Measurements from ENCODE around the gene NFIC.
"Not testable (repeated sequence)": the region's sequence is repeated elsewhere in the genome, so short reads cannot be mapped to it uniquely, and the experiment has no call there.

Gene NFIC

GRCh38 chr19:3387645-3388589 lies 21.5 kb downstream of the NFIC start:
- Histone ChIP-seq H2BK15ac (ENCODE audit: low read depth, poor library complexity, severe bottlenecking) (no peak overlapping the region), H3K9ac (ENCODE audit: low read length) (peak overlapping the region; percentile 51), H3K4ac (ENCODE audit: low read depth in 1 of 2, low read length in 2 of 2) (no peak overlapping the region), H3K36me3 (ENCODE audit: control insufficient read depth in 1 of 2, insufficient read depth in 2 of 2, low read depth in 1 of 2, low read length in 2 of 2) (peaks cover 7 to 33% of the 10 kb centered on the region in 2 experiments), H4K91ac (ENCODE audit: low read length) (peak overlapping the region; percentile 40), H2BK120ac (ENCODE audit: low read depth, low read length) (no peak overlapping the region), H2BK12ac (ENCODE audit: low read length in 2 of 2) (no peak overlapping the region), H4K8ac (ENCODE audit: low read length) (no peak overlapping the region), H2AFZ (ENCODE audit: low read depth, low read length) (no peak overlapping the region), H2BK5ac (ENCODE audit: low read depth, low read length, poor library complexity, severe bottlenecking) (no peak overlapping the region), H2AK5ac (ENCODE audit: low read length, severe bottlenecking) (no peak overlapping the region), H3K4me3 (ENCODE audit: insufficient read depth in 1 of 2, low read depth in 1 of 2, low read length in 2 of 2) (no peak overlapping the region), H3K23ac (ENCODE audit: low read length in 2 of 2) (no peak overlapping the region), H3K18ac (ENCODE audit: low read depth in 1 of 2, low read length in 2 of 2) (no peak overlapping the region), H3K27ac (ENCODE audit: low read length, poor library complexity, severe bottlenecking) (no peak overlapping the region), H3K79me1 (replicated peaks; ENCODE audit: low read length, poor library complexity, severe bottlenecking) (peaks cover 23% of the 10 kb centered on the region), H3K14ac (ENCODE audit: low read length in 2 of 2) (no peak overlapping the region), H3K4me1 (ENCODE audit: control insufficient read depth, insufficient read depth, low read depth, low read length) (peaks cover 36% of the 10 kb centered on the region), H3K27me3 (ENCODE audit: control insufficient read depth in 1 of 2, insufficient read depth in 1 of 2, low read length in 2 of 2) (no peaks in the 10 kb centered on the region), H3K4me2 (ENCODE audit: low read length, poor library complexity, severe bottlenecking) (no peak overlapping the region), H3K9me3 (ENCODE audit: control insufficient read depth, low read length) (no peaks in the 10 kb centered on the region)
- 95% methylated on average over 42 of the region's 42 CpGs for WGBS
- no peak for DNase-seq

GRCh38 chr19:3389446-3389778 lies 23.0 kb downstream of the NFIC start:
- no peak overlapping the region for H3K27ac ChIP-seq (ENCODE audit: low read length, poor library complexity, severe bottlenecking)
- no peak overlapping the region for H2BK120ac ChIP-seq (ENCODE audit: low read depth, low read length)
- peak overlapping the region; percentile 36 for H4K91ac ChIP-seq (ENCODE audit: low read length)
- H3K4me2 ChIP-seq (ENCODE audit: low read length, poor library complexity, severe bottlenecking), result no peak overlapping the region
- H3K4me3 ChIP-seq (ENCODE audit: insufficient read depth in 1 of 2, low read depth in 1 of 2, low read length in 2 of 2), result no peak overlapping the region
- no peak overlapping the region for H3K14ac ChIP-seq (ENCODE audit: low read length in 2 of 2)
- H3K9me3 ChIP-seq (ENCODE audit: control insufficient read depth, low read length), result no peaks in the 10 kb centered on the region
- no peak overlapping the region for H3K9ac ChIP-seq (ENCODE audit: low read length)
- no peak overlapping the region for H2BK12ac ChIP-seq (ENCODE audit: low read length in 2 of 2)
- H3K79me1 ChIP-seq (replicated peaks; ENCODE audit: low read length, poor library complexity, severe bottlenecking), result peaks cover 25% of the 10 kb centered on the region
- no peak overlapping the region for H2BK15ac ChIP-seq (ENCODE audit: low read depth, poor library complexity, severe bottlenecking)
- H2AK5ac ChIP-seq (ENCODE audit: low read length, severe bottlenecking), result no peak overlapping the region
- peak overlapping the region in 1 of 2 experiments; percentile 14 for H3K18ac ChIP-seq (ENCODE audit: low read depth in 1 of 2, low read length in 2 of 2)
- no peak overlapping the region for H4K8ac ChIP-seq (ENCODE audit: low read length)
- no peak overlapping the region for H3K4ac ChIP-seq (ENCODE audit: low read depth in 1 of 2, low read length in 2 of 2)
- DNase-seq, result no peak
- no peaks in the 10 kb centered on the region for H3K27me3 ChIP-seq (ENCODE audit: control insufficient read depth in 1 of 2, insufficient read depth in 1 of 2, low read length in 2 of 2)
- H3K4me1 ChIP-seq (ENCODE audit: control insufficient read depth, insufficient read depth, low read depth, low read length), result peaks cover 29% of the 10 kb centered on the region
- H2AFZ ChIP-seq (ENCODE audit: low read depth, low read length), result no peak overlapping the region
- 88% methylated on average over 9 of the region's 9 CpGs for WGBS
- H3K36me3 ChIP-seq (ENCODE audit: control insufficient read depth in 1 of 2, insufficient read depth in 2 of 2, low read depth in 1 of 2, low read length in 2 of 2), result peaks cover 3 to 25% of the 10 kb centered on the region in 2 experiments
- H3K23ac ChIP-seq (ENCODE audit: low read length in 2 of 2), result no peak overlapping the region
- no peak overlapping the region for H2BK5ac ChIP-seq (ENCODE audit: low read depth, low read length, poor library complexity, severe bottlenecking)

GRCh38 chr19:3389876-3390371 lies 23.5 kb downstream of the NFIC start:
- no peaks in the 10 kb centered on the region for H3K27me3 ChIP-seq (ENCODE audit: control insufficient read depth in 1 of 2, insufficient read depth in 1 of 2, low read length in 2 of 2)
- H2BK12ac ChIP-seq (ENCODE audit: low read length in 2 of 2), result no peak overlapping the region
- peak overlapping the region; percentile 66 for H4K8ac ChIP-seq (ENCODE audit: low read length)
- H3K4me2 ChIP-seq (ENCODE audit: low read length, poor library complexity, severe bottlenecking), result no peak overlapping the region
- peaks cover 25% of the 10 kb centered on the region for H3K4me1 ChIP-seq (ENCODE audit: control insufficient read depth, insufficient read depth, low read depth, low read length)
- H3K14ac ChIP-seq (ENCODE audit: low read length in 2 of 2), result no peak overlapping the region
- DNase-seq, result peak; percentile 73
- no peaks in the 10 kb centered on the region for H3K9me3 ChIP-seq (ENCODE audit: control insufficient read depth, low read length)
- no peak overlapping the region for H3K23ac ChIP-seq (ENCODE audit: low read length in 2 of 2)
- H2AK5ac ChIP-seq (ENCODE audit: low read length, severe bottlenecking), result no peak overlapping the region
- H3K4me3 ChIP-seq (ENCODE audit: insufficient read depth in 1 of 2, low read depth in 1 of 2, low read length in 2 of 2), result no peak overlapping the region
- no peak overlapping the region for H2AFZ ChIP-seq (ENCODE audit: low read depth, low read length)
- H4K91ac ChIP-seq (ENCODE audit: low read length), result peak overlapping the region; percentile 34
- peaks cover 30% of the 10 kb centered on the region for H3K79me1 ChIP-seq (replicated peaks; ENCODE audit: low read length, poor library complexity, severe bottlenecking)
- peak overlapping the region; percentile 36 for H2BK15ac ChIP-seq (ENCODE audit: low read depth, poor library complexity, severe bottlenecking)
- 47% methylated on average over 17 of the region's 17 CpGs for WGBS
- H2BK5ac ChIP-seq (ENCODE audit: low read depth, low read length, poor library complexity, severe bottlenecking), result no peak overlapping the region
- no peak overlapping the region for H2BK120ac ChIP-seq (ENCODE audit: low read depth, low read length)
- no peak overlapping the region for H3K27ac ChIP-seq (ENCODE audit: low read length, poor library complexity, severe bottlenecking)
- H3K9ac ChIP-seq (ENCODE audit: low read length), result no peak overlapping the region
- no peak overlapping the region for H3K4ac ChIP-seq (ENCODE audit: low read depth in 1 of 2, low read length in 2 of 2)
- H3K36me3 ChIP-seq (ENCODE audit: control insufficient read depth in 1 of 2, insufficient read depth in 2 of 2, low read depth in 1 of 2, low read length in 2 of 2), result peaks cover 8 to 30% of the 10 kb centered on the region in 2 experiments
- peak overlapping the region; percentile 3 to 60 for H3K18ac ChIP-seq (ENCODE audit: low read depth in 1 of 2, low read length in 2 of 2)

- 95% methylated on average over 9 of the region's 9 CpGs for WGBS
- Histone ChIP-seq H3K36me3 (ENCODE audit: control insufficient read depth in 1 of 2, insufficient read depth in 2 of 2, low read depth in 1 of 2, low read length in 2 of 2) (peaks cover 16 to 35% of the 10 kb centered on the region in 2 experiments), H3K4me1 (ENCODE audit: control insufficient read depth, insufficient read depth, low read depth, low read length) (peaks cover 25% of the 10 kb centered on the region), H3K79me1 (replicated peaks; ENCODE audit: low read length, poor library complexity, severe bottlenecking) (peaks cover 32% of the 10 kb centered on the region)
- not testable (repeated sequence) for H3K4me2 ChIP-seq (ENCODE audit: low read length, poor library complexity, severe bottlenecking); H3K23ac ChIP-seq (ENCODE audit: low read length in 2 of 2); H3K4me3 ChIP-seq (ENCODE audit: insufficient read depth in 1 of 2, low read depth in 1 of 2, low read length in 2 of 2); H4K91ac ChIP-seq (ENCODE audit: low read length); H2BK5ac ChIP-seq (ENCODE audit: low read depth, low read length, poor library complexity, severe bottlenecking); H3K18ac ChIP-seq (ENCODE audit: low read depth in 1 of 2, low read length in 2 of 2); H2AK5ac ChIP-seq (ENCODE audit: low read length, severe bottlenecking); H3K27ac ChIP-seq (ENCODE audit: low read length, poor library complexity, severe bottlenecking); H2BK15ac ChIP-seq (ENCODE audit: low read depth, poor library complexity, severe bottlenecking); H2BK12ac ChIP-seq (ENCODE audit: low read length in 2 of 2); H2AFZ ChIP-seq (ENCODE audit: low read depth, low read length); H3K4ac ChIP-seq (ENCODE audit: low read depth in 1 of 2, low read length in 2 of 2); H3K14ac ChIP-seq (ENCODE audit: low read length in 2 of 2); H3K27me3 ChIP-seq (ENCODE audit: control insufficient read depth in 1 of 2, insufficient read depth in 1 of 2, low read length in 2 of 2); DNase-seq; H4K8ac ChIP-seq (ENCODE audit: low read length); H2BK120ac ChIP-seq (ENCODE audit: low read depth, low read length); H3K9me3 ChIP-seq (ENCODE audit: control insufficient read depth, low read length); H3K9ac ChIP-seq (ENCODE audit: low read length)
These were observed 25.5 kb downstream of the NFIC start for GRCh38 chr19:3391911-3392310.

Measured in mesenchymal stem cell (in vitro differentiated cells and primary cell).